Eye (tissue), 1 donor: Measurements from ENCODE around the gene PTPN5.
"Not testable (repeated sequence)": the region's sequence is repeated elsewhere in the genome, so short reads cannot be mapped to it uniquely, and the experiment has no call there.

Experiments
- DNase-seq: peaks from one replicate; pipeline ENCODE4 v3.0.0-alpha.2; 2015

Gene PTPN5

GRCh38 chr11:18706330-18707243, 85.0 kb downstream of the PTPN5 start:
- peak; percentile 91 for DNase-seq

DNA sequence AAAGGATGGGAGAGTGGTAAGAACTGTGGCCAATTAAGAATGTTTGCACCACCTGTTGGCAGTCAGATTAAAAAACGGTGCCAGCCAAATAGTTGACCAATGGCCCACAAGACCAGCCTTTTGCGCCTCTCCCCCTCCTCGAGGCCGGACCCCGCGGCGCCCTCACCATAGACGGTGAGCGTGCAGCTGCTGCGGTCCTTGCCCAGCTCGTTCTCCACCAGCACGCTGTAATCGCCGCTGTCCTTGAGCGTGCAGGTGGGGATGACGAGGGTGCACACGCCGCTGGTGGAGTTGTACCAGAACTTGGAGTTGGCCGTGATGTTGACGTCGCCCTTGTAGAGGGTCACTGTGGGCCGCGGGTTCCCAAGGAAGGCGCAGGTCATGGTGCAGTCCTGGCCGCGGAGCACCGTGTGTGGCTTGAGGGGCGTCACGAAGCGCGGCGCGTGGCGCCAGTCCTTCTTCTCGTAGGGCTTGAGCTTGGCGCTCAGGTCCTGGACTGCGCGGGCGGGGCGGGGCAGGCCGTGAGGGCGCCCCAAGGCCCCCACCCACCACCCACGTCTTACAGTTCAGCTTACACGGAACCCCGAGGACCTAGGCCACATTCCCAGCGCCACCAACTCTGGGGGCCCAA, 85.8 kb downstream of the PTPN5 start:
- peak; percentile 78 for DNase-seq

- no peak for DNase-seq
These were observed 86.9 kb downstream of the PTPN5 start for GRCh38 chr11:18704698-18705097.

GRCh38 chr11:18704045-18704645, 87.5 kb downstream of the PTPN5 start:
- no peak for DNase-seq

DNA sequence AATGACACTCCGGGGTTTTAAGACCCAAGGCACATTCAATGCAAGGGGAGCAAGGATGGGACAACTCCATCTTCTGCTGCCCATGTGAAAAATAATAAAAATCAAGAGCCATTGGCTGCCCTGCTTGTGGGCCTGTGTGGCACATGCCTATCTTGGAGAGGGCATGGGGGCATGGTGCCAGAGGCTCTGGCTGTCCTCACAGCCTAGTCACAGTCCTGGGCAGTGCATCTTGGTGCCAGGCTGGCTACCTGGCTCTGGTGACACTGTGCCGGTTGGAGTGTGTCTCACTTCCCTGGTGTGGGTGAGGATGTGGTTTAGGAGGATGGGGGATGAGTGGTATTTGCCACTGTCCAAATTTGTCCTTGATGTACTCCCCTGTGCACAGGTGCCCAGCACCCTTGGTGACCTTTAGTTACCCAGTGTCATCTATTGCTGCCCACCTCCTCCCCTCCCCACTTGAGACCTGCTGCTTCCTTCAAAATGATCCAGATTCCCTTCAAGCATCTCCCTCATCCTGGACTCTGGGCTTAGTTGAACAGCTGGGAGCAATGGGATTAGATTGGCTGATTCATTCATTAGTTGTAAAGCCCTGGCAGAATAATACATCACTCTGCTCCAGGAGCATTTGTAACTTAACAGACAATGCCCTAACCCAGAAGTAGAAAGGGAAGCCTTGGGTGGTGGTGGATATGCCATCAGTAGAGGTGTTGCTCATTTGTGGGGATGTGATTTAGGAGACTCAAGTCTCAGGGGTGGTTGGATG, 88.4 kb downstream of the PTPN5 start:
- no peak for DNase-seq

DNA sequence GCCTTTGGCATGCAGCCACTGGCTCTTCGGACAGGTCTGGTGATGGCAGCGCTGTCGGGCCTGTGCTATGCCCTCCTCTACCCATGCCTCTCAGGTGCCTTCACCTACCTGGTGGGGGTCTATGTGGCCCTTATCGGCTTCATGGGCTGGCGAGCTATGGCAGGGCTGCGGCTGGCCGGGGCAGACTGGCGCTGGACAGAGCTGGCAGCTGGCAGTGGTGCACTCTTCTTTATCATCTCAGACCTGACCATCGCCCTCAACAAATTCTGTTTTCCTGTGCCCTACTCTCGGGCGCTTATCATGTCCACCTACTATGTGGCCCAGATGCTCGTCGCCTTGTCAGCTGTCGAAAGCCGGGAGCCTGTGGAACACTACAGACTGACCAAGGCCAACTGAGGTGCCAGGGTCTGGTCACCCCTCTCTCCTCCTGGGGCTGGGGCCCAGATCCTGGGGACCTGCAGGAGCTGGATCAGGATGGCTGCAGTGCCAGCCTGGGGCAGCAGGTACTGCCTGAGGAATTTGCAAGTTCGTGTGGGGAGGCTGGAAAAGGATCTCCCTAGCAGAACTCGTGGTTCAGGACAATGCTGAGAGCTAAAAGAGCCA, 89.9 kb downstream of the PTPN5 start:
- DNase-seq: no peak

GRCh38 chr11:18700872-18701271, 90.7 kb downstream of the PTPN5 start:
- DNase-seq: no peak

- no peak for DNase-seq
These were observed 91.2 kb downstream of the PTPN5 start for GRCh38 chr11:18700375-18700774.

DNA sequence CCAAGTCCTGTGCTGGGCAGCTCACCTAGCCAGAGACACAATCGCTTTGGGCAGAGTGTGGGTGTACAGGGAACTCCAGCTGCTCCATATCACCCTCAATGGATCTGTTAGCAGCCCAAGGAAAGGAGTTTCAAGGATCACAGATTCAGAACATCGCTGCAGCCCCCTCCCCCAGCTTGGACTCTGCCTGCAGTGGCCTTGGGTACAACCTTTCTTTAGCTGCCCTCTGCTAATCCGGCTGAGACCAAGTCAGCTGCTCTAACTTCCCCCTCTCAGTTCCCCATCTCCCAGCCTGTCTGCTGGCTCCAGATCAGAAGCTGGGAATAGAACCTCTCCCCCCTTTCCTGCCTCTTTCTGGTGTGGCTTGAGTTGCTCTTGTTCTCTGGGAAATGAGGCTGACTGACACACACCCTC, 91.7 kb downstream of the PTPN5 start:
- DNase-seq: peak; percentile 43

DNA sequence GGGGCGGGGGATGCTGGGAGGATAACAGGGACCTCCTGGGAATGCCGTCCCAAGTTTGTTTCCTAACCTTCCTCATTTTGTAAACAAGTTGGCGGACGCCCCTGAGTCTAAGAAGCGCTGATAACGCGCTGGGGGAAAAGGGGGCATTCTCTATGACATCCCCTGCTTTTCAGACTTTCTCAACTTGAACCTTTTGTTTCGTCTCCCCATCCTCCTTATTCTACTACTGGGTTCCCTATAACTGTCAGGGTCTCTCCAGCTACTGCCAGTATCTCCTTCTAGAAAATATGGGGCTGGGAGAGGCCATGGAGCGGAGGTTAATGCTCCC, 92.4 kb downstream of the PTPN5 start:
- no peak for DNase-seq

- DNase-seq: peak; percentile 96
These were observed 93.0 kb downstream of the PTPN5 start, which contains the start of gene TMEM86A for GRCh38 chr11:18698341-18699268. TMEM86A (plus strand) TSS chr11:18698779; CDS start chr11:18698887, 108 bp downstream.

- DNase-seq: no peak
These were observed 94.0 kb downstream of the PTPN5 start for GRCh38 chr11:18697576-18697975.

- no peak for DNase-seq
These were observed 94.9 kb downstream of the PTPN5 start for GRCh38 chr11:18696638-18697225.

GRCh38 chr11:18692941-18693760, 98.4 kb downstream of the PTPN5 start:
- no peak for DNase-seq

DNA sequence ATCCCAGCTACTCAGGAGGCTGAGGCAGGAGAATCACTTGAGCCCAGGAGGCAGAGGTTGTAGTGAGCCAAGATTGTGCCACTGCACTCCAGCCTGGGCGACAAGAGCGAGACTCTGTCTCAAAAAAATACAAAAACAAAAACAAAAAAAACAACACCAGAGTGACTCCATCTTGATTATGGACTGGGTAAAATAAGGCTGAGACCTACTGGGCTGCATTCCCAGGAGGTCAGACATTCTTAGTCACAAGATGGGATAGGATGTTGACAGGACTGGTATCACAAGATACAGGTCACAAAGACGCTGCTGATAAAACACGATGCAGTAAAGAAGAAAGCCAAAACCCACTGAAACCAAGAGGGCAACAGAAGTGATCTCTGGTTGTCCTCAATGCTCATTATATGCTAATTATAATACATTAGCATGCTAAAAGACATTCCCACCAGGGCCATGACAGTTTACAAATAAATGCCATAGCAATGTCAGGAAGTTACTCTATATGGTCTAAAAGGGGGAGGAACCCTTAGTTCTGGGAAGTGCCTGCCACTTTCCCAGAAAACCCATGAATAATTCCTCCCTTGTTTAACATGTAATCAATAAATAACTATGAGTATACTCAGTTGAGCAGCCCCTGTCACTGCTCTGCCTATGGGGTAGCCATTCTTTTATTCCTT, 100.0 kb downstream of the PTPN5 start:
- DNase-seq: not testable (repeated sequence)

DNA sequence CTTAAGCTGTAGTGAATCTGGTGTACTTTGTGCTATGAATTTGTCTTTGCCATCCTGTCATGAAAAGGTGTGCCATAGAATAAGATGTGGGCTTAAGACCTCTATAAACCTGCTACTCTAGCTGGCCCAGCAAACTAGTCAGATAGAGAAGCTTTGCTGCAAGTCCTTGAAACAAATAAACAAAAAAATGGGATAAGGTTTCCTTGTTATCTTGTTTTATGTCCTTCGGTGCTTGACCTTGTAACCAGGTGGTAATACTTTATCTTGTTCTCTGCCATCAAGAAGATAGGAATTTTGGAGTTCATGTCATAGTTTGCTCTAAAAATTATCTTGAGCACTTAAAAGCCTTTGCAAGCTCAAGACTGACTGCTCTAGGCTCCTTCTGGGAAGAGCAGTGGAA, 107.3 kb downstream of the PTPN5 start:
- no peak for DNase-seq

GRCh38 chr11:18682466-18682865, 109.1 kb downstream of the PTPN5 start:
- DNase-seq: no peak

- not testable (repeated sequence) for DNase-seq
These were observed 109.6 kb downstream of the PTPN5 start for GRCh38 chr11:18681949-18682348.
